B cell (primary cell): ENCODE measurements around the gene CDC37L1. TPM values are rescaled to one million over a fixed set of nuclear protein-coding genes. Genes with fewer than 3 reads are reported as not detected.

Source experiments
- ATAC-seq: fragments of 200-7000 bp; cut with Tn5 transposase; one replicate; pipeline ENCODE4 v1.10.0; 2021; ENCODE audit warnings: low read depth, mild to moderate bottlenecking, moderate number of reproducible peaks, moderate library complexity
- CTCF ChIA-PET: fragments of 350-600 bp; sonication (Branson Sonifier 250); formaldehyde crosslinking; loops from one replicate; lab custom pipeline; 2021; ENCODE audit warnings: antibody characterized with exemption, inconsistent platforms; lab: Charles Lee
- POLR2A ChIA-PET: fragments of 350-600 bp; sonication (Branson Sonifier 250); formaldehyde crosslinking; loops from one replicate; lab custom pipeline; 2021; ENCODE audit warnings: antibody characterized with exemption; lab: Charles Lee
- DNase-seq: peaks from one replicate; pipeline ENCODE4 v3.0.0; 2013
- H2AFZ ChIP-seq: 2 replicates; pipeline ENCODE4 v1.6.1; 2012; ENCODE audit warnings: mild to moderate bottlenecking, low read depth, low read length; ENCODE audit not compliant: insufficient read depth, poor library complexity, severe bottlenecking
- H3K27ac ChIP-seq, 2 donors: 1 replicate in 1 of 2; 2 replicates in 1 of 2; pipeline ENCODE4 v1.5.1; 2012 to 2013; ENCODE audit warnings: low read length in 2 of 2, mild to moderate bottlenecking in 2 of 2, moderate library complexity in 1 of 2
- H3K27me3 ChIP-seq, 4 experiments: fragments of 200-600 bp in 1 of 4; sonication (generic) in 1 of 4; replicated peaks in 1 of 4; 1 replicate in 2 of 4; 2 replicates in 2 of 4; pipeline versions ENCODE4 v1.6.1 to v1.7.0; 2013 to 2016; ENCODE audit warnings: low read length in 3 of 4, mild to moderate bottlenecking in 2 of 4, mixed read lengths in 1 of 4, moderate library complexity in 1 of 4; ENCODE audit not compliant: insufficient read depth in 4 of 4, control insufficient read depth in 3 of 4; ENCODE audit errors: control extremely low read depth in 1 of 4
- H3K36me3 ChIP-seq, 2 experiments: replicated peaks in 1 of 2; 1 replicate in 1 of 2; 2 replicates in 1 of 2; pipeline versions ENCODE4 v1.6.1 to v1.7.1; 2013; ENCODE audit warnings: low read length in 1 of 2; ENCODE audit not compliant: insufficient read depth in 2 of 2, control insufficient read depth in 1 of 2; ENCODE audit errors: control extremely low read depth in 1 of 2, extremely low read depth in 1 of 2
- H3K4me1 ChIP-seq, 2 donors: fragments of 200-600 bp in 1 of 2; sonication (generic) in 1 of 2; 1 replicate in 1 of 2; 2 replicates in 1 of 2; pipeline versions ENCODE4 v1.5.1 to v1.6.1; 2013 to 2017; ENCODE audit warnings: low read length in 2 of 2; ENCODE audit not compliant: control insufficient read depth in 2 of 2, insufficient read depth in 2 of 2
- H3K4me2 ChIP-seq: replicated peaks from 2 replicates; pipeline ENCODE3; 2012; ENCODE audit warnings: mild to moderate bottlenecking, low read depth, low read length; ENCODE audit not compliant: poor library complexity, severe bottlenecking
- H3K4me3 ChIP-seq, 5 experiments: fragments of 200-600 bp in 1 of 5; sonication (generic) in 1 of 5; 1 replicate in 3 of 5; 2 replicates in 2 of 5; pipeline versions ENCODE4 v1.5.1 to v1.7.0; 2011 to 2016; ENCODE audit warnings: low read length in 4 of 5, mild to moderate bottlenecking in 4 of 5, low read depth in 2 of 5, control low read depth in 1 of 5, moderate library complexity in 1 of 5; ENCODE audit not compliant: insufficient read depth in 1 of 5; ENCODE audit errors: control extremely low read depth in 1 of 5, extremely low read depth in 1 of 5
- H3K79me2 ChIP-seq: fragments of 200-600 bp; sonication (generic); one replicate; pipeline ENCODE4 v1.6.0; 2016; ENCODE audit warnings: low read length; ENCODE audit not compliant: control insufficient read depth, insufficient read depth
- H3K9ac ChIP-seq: fragments of 200-600 bp; sonication (generic); 2 replicates; pipeline ENCODE4 v1.6.1; 2017; ENCODE audit warnings: mild to moderate bottlenecking, low read length, moderate library complexity
- H3K9me3 ChIP-seq, 3 donors: one replicate each; pipeline versions ENCODE4 v1.6.1 to v1.7.1; 2013; ENCODE audit warnings: low read length in 2 of 3; ENCODE audit not compliant: control insufficient read depth in 2 of 3, insufficient read depth in 1 of 3; ENCODE audit errors: control extremely low read depth in 1 of 3
- H4K20me1 ChIP-seq: 2 replicates; pipeline ENCODE4 v1.6.0; 2012; ENCODE audit warnings: mild to moderate bottlenecking, low read length; ENCODE audit not compliant: insufficient read depth, control insufficient read depth, poor library complexity, severe bottlenecking
- H3K27ac Mint-ChIP-seq: one replicate; pipeline ENCODE4 v1.8.0; 2021; ENCODE audit warnings: mixed read lengths
- H3K27me3 Mint-ChIP-seq: one replicate; pipeline ENCODE4 v1.8.0; 2021; ENCODE audit warnings: mixed read lengths
- H3K4me1 Mint-ChIP-seq: one replicate; pipeline ENCODE4 v1.8.0; 2021; ENCODE audit warnings: mixed read lengths
- H3K4me3 Mint-ChIP-seq: one replicate; pipeline ENCODE4 v1.8.0; 2021; ENCODE audit warnings: mixed read lengths
- H3K9me3 Mint-ChIP-seq: one replicate; pipeline ENCODE4 v1.8.0; 2022; ENCODE audit warnings: mixed read lengths; ENCODE audit not compliant: insufficient read depth
- EZH2 ChIP-seq: IDR thresholded peaks from 2 replicates; pipeline ENCODE4 v1.6.1; 2012; ENCODE audit warnings: borderline replicate concordance, low read depth, mild to moderate bottlenecking, moderate library complexity, low read length; ENCODE audit not compliant: insufficient read depth, poor library complexity, severe bottlenecking
- WGBS: methylation state at CpG from one replicate; pipeline ENCODE4 v1.1.5; 2013; ENCODE audit warnings: missing lambda C conversion rate; ENCODE audit not compliant: insufficient coverage; 5-methylcytosine and 5-hydroxymethylcytosine counted together
- intact Hi-C: fragments of 100-400 bp; cut with micrococcal nuclease; formaldehyde crosslinking; loops from one replicate; pipeline ENCODE4 v1.10.0; 2022
- polyA plus RNA-seq: library from polyadenylated mRNA; depleted of rRNA; stranded (reverse); fragments of >200 nt; gene quantifications from 2 replicates; pipeline ENCODE4 v1.2.3, GENCODE V29; 2012
- total RNA-seq, 2 donors: library from RNA; stranded (reverse); fragments of 120-200 nt in 1 of 2; gene quantifications; 1 replicate in 1 of 2; 2 replicates in 1 of 2; pipeline versions ENCODE4 v1.2.3 to v1.2.4, GENCODE V29; 2013 to 2022
- TF ChIP-seq, protein P1 (sequence below): fragments of 200-600 bp; IDR thresholded peaks from one replicate; pipeline ENCODE4 v1.8.0; 2022; ENCODE audit warnings: antibody characterized with exemption, mild to moderate bottlenecking

Gene CDC37L1
- total and polyA plus RNA-seq, 2 donors (not counting 1 experiment from before 2014, with no cell fraction given), result 3.0 to 16.0 TPM

DNA sequence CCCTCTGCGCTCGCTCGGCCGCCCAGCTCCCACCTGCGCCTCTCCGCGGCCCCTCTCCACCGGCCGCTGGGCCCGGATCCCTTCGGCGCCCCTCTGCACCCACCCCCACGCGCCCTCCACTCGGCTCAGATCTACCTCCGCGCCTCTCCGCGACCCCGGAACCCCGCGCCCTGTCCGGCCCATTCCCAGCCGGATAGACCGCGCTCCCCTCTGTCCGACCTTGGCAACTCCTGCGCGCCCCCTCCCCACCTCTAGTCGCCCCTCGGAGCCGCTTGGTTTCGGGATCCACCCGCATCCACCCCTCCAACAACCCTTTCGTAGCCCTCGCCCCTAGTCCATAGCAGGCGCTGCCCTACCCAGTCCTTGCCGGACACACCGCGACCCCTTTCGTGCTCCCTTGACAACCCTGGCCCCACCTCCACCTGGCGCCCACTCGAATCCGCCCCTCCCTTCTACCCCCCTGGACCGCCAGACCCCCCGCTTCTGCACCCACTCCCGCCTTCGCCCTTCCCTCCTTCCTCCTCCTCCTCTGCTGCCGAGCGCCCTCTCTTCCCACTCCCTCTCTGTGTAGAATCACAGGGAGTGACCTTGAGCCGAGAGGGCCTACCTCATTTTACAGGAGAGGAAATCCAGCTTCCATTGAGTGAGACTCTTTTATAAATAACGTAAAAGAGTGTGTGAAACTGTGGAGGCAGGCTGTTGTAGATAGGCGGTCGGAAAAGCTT lies 62.2 kb downstream of the CDC37L1 start:
- intact Hi-C loops, result loop anchor here (1.0 to 5.0 kb wide), 9 partner anchors 21 to 1266 kb away; partner anchors contain the start of genes CDC37L1, JAK2, PLGRKT and PLPP6
- no peaks in the 10 kb centered on the region for H3K36me3 ChIP-seq
- H3K79me2 ChIP-seq, result peaks cover 34% of the 10 kb centered on the region
- CTCF ChIA-PET, result interaction anchor here (0.6 to 1.7 kb wide), 10 partner anchors 8 to 1091 kb away, joined by 3 to 10 read pairs (median 4); partner anchors contain the start of genes ERMP1 and RCL1
- no peaks in the 10 kb centered on the region for H3K9me3 ChIP-seq
- ATAC-seq (peak; percentile 3), DNase-seq (no peak)
- Mint-ChIP-seq H3K9me3 (no peaks in the 10 kb centered on the region), H3K4me1 (peaks cover 25% of the 10 kb centered on the region), H3K27me3 (no peaks in the 10 kb centered on the region), H3K27ac (peak overlapping the region; percentile 90), H3K4me3 (peak overlapping the region; percentile 89)
- H2AFZ ChIP-seq, result peak overlapping the region; percentile 100
- peaks cover 19 to 23% of the 10 kb centered on the region in 2 donors for H3K4me1 ChIP-seq
- POLR2A ChIA-PET, result interaction anchor here (0.6 to 2.9 kb wide), 5 partner anchors 9 to 887 kb away, joined by 3 to 20 read pairs (median 7); partner anchors contain the start of genes CDC37L1, RCL1 and RIC1
- TF ChIP-seq, protein P1, sequence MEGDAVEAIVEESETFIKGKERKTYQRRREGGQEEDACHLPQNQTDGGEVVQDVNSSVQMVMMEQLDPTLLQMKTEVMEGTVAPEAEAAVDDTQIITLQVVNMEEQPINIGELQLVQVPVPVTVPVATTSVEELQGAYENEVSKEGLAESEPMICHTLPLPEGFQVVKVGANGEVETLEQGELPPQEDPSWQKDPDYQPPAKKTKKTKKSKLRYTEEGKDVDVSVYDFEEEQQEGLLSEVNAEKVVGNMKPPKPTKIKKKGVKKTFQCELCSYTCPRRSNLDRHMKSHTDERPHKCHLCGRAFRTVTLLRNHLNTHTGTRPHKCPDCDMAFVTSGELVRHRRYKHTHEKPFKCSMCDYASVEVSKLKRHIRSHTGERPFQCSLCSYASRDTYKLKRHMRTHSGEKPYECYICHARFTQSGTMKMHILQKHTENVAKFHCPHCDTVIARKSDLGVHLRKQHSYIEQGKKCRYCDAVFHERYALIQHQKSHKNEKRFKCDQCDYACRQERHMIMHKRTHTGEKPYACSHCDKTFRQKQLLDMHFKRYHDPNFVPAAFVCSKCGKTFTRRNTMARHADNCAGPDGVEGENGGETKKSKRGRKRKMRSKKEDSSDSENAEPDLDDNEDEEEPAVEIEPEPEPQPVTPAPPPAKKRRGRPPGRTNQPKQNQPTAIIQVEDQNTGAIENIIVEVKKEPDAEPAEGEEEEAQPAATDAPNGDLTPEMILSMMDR, result no peak
- no peak for TF ChIP-seq EZH2
- peaks cover 19% of the 10 kb centered on the region for H4K20me1 ChIP-seq
- 3% methylated on average over 47 of the region's 54 CpGs for WGBS
- no peaks in the 10 kb centered on the region for H3K27me3 ChIP-seq
- peak overlapping the region; percentile 94 for H3K4me2 ChIP-seq
- peak overlapping the region in 4 of 5 experiments; percentile 75 to 90 (median 85) for H3K4me3 ChIP-seq
- peak overlapping the region; percentile 51 to 83 for H3K27ac ChIP-seq
- peak overlapping the region; percentile 86 for H3K9ac ChIP-seq
